ENCODE results near the gene AK4.

AK4 gene

DNA sequence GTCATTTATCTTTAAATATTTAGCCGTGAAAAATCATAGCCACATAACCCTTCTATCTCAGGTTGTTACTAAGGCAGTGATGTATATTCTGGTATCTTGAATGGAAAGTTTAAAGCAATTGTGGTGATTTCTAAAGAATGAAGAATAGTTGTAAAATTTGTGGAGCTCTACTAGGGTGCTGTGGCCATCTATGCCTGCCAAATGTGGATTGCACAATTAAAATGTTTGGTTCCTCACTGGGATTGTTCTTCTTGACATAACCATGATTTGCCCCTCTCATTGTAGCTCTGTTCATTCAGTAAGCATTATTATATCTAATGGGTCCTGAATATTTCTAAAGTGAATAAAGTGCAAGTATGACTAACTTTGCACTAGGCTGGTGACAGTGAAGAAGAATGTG, 50.1 kb downstream of the AK4 start:
- H3K9me3 ChIP-seq (ENCODE audit: control insufficient read depth, insufficient read depth, low read length), result no peaks in the 10 kb centered on the region
- no peaks in the 10 kb centered on the region for H3F3A ChIP-seq (ENCODE audit: control insufficient read depth, insufficient read depth)
- TF ChIP-seq CTCF (IDR thresholded peaks at IDR 0.05; ENCODE audit: low read depth, low read length, poor library complexity, severe bottlenecking) (no peak), EZH2phosphoT487 (IDR thresholded peaks at IDR 0.05; ENCODE audit: borderline replicate concordance, low read length) (no peak)
- H3K79me2 ChIP-seq (ENCODE audit: control insufficient read depth, low read length), result no peaks in the 10 kb centered on the region
- no peaks in the 10 kb centered on the region for H4K20me1 ChIP-seq (ENCODE audit: control insufficient read depth, insufficient read depth, low read depth, low read length)
- H3K9me2 ChIP-seq (replicated peaks; ENCODE audit: control insufficient read depth, low read length), result no peaks in the 10 kb centered on the region
- H3K4me1 ChIP-seq (ENCODE audit: control insufficient read depth, low read length), result no peaks in the 10 kb centered on the region
- H3K27ac ChIP-seq (ENCODE audit: low read depth, low read length), result no peak overlapping the region
- no peak overlapping the region for H3K4me3 ChIP-seq (ENCODE audit: low read length)
- H3K36me3 ChIP-seq (ENCODE audit: control insufficient read depth, low read length), result no peaks in the 10 kb centered on the region
- H3K4me2 ChIP-seq (ENCODE audit: low read length), result no peak overlapping the region
- no peaks in the 10 kb centered on the region for H3K27me3 ChIP-seq (ENCODE audit: control insufficient read depth, low read length)

DNA sequence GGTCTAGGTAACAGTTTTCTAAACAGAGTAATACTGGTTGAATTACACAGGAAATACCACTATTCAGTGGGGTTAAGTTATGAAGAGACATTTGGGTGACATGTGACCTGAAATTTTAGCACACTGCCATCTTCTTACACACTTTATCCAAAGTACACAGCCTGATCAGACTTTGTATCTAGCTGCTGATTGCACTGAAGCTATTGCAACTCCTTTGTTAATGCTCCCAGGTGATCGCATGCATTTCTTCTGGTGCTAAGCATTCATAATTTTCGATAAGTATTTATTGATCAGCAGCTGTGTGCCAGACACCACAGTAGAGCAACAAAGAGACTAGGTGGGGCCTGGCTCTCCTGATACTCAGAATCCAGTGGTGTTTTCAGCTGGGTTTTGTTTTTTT, 52.4 kb downstream of the AK4 start:
- Histone ChIP-seq H3K9me2 (replicated peaks; ENCODE audit: control insufficient read depth, low read length) (no peaks in the 10 kb centered on the region), H3K4me3 (ENCODE audit: low read length) (no peak overlapping the region), H3K27me3 (ENCODE audit: control insufficient read depth, low read length) (no peaks in the 10 kb centered on the region), H3K27ac (ENCODE audit: low read depth, low read length) (no peak overlapping the region), H3K36me3 (ENCODE audit: control insufficient read depth, low read length) (no peaks in the 10 kb centered on the region), H3F3A (ENCODE audit: control insufficient read depth, insufficient read depth) (no peaks in the 10 kb centered on the region), H3K4me1 (ENCODE audit: control insufficient read depth, low read length) (no peaks in the 10 kb centered on the region), H4K20me1 (ENCODE audit: control insufficient read depth, insufficient read depth, low read depth, low read length) (no peaks in the 10 kb centered on the region), H3K79me2 (ENCODE audit: control insufficient read depth, low read length) (no peaks in the 10 kb centered on the region), H3K9me3 (ENCODE audit: control insufficient read depth, insufficient read depth, low read length) (no peaks in the 10 kb centered on the region), H3K4me2 (ENCODE audit: low read length) (no peak overlapping the region)
- TF ChIP-seq EZH2phosphoT487 (IDR thresholded peaks at IDR 0.05; ENCODE audit: borderline replicate concordance, low read length), result no peak
- TF ChIP-seq CTCF (IDR thresholded peaks at IDR 0.05; ENCODE audit: low read depth, low read length, poor library complexity, severe bottlenecking), result no peak

DNA sequence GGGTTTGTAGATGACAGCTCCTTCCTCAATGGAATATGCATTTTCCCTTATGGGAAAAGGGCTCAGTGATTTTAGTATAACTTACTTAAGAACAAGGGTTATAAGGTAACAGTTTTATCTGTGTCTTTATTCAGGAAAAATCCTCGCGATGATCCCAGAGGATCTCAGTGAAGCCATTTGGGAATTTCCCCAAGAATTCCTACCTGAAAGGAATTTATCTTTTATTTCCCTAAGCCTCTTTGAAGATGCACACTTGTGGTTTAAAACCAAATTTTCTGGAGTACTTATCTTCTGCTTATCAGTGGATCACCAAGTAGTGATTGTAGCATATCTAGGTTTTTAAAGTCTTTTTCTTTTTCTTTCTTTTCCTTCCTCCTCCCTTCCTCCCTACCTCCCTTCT, 58.8 kb downstream of the AK4 start:
- Histone ChIP-seq H3K4me2 (ENCODE audit: low read length) (no peak overlapping the region), H4K20me1 (ENCODE audit: control insufficient read depth, insufficient read depth, low read depth, low read length) (no peaks in the 10 kb centered on the region), H3F3A (ENCODE audit: control insufficient read depth, insufficient read depth) (no peaks in the 10 kb centered on the region), H3K27ac (ENCODE audit: low read depth, low read length) (no peak overlapping the region), H3K4me3 (ENCODE audit: low read length) (no peak overlapping the region), H3K9me2 (replicated peaks; ENCODE audit: control insufficient read depth, low read length) (no peaks in the 10 kb centered on the region), H3K79me2 (ENCODE audit: control insufficient read depth, low read length) (no peaks in the 10 kb centered on the region), H3K36me3 (ENCODE audit: control insufficient read depth, low read length) (no peaks in the 10 kb centered on the region), H3K9me3 (ENCODE audit: control insufficient read depth, insufficient read depth, low read length) (no peaks in the 10 kb centered on the region), H3K4me1 (ENCODE audit: control insufficient read depth, low read length) (peaks cover 17% of the 10 kb centered on the region), H3K27me3 (ENCODE audit: control insufficient read depth, low read length) (no peaks in the 10 kb centered on the region)
- TF ChIP-seq CTCF (IDR thresholded peaks at IDR 0.05; ENCODE audit: low read depth, low read length, poor library complexity, severe bottlenecking) (no peak), EZH2phosphoT487 (IDR thresholded peaks at IDR 0.05; ENCODE audit: borderline replicate concordance, low read length) (no peak)

DNA sequence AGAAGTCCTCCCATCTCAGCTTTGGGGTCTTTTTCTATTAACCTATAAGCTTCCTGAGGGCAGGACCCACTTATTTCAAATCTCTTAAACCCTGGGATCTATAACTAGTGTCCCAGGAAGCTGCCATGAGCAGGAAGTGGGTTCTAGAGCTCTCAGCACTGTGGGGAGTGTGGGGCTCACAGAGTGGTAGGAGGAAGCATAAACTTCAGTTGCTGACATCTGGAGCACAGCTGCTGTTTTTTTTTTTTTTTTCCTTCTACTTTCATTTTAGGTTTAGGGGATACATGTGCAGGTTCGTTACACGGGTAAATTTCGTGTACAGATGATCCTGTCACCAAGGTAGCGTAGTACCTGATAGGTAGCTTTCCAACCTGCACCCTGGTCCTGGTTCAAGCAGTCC, 59.3 kb downstream of the AK4 start:
- Histone ChIP-seq H3K36me3 (ENCODE audit: control insufficient read depth, low read length) (no peaks in the 10 kb centered on the region), H3K9me3 (ENCODE audit: control insufficient read depth, insufficient read depth, low read length) (no peaks in the 10 kb centered on the region), H3K27ac (ENCODE audit: low read depth, low read length) (no peak overlapping the region), H4K20me1 (ENCODE audit: control insufficient read depth, insufficient read depth, low read depth, low read length) (no peaks in the 10 kb centered on the region), H3K4me3 (ENCODE audit: low read length) (no peak overlapping the region), H3F3A (ENCODE audit: control insufficient read depth, insufficient read depth) (no peaks in the 10 kb centered on the region), H3K4me1 (ENCODE audit: control insufficient read depth, low read length) (peaks cover 17% of the 10 kb centered on the region), H3K4me2 (ENCODE audit: low read length) (no peak overlapping the region), H3K27me3 (ENCODE audit: control insufficient read depth, low read length) (no peaks in the 10 kb centered on the region), H3K9me2 (replicated peaks; ENCODE audit: control insufficient read depth, low read length) (no peaks in the 10 kb centered on the region), H3K79me2 (ENCODE audit: control insufficient read depth, low read length) (no peaks in the 10 kb centered on the region)
- TF ChIP-seq CTCF (IDR thresholded peaks at IDR 0.05; ENCODE audit: low read depth, low read length, poor library complexity, severe bottlenecking), result no peak
- TF ChIP-seq EZH2phosphoT487 (IDR thresholded peaks at IDR 0.05; ENCODE audit: borderline replicate concordance, low read length), result no peak

Measured in DOHH2 (cell line).